ENCODE results near the gene AREL1.

- TF ChIP-seq CTCF (optimal IDR thresholded peaks at IDR 0.05 in 1 of 3, IDR thresholded peaks at IDR 0.05 in 1 of 3, conservative IDR thresholded peaks at IDR 0.05 in 1 of 3; ENCODE audit: extremely low read depth in 1 of 3, insufficient read depth in 2 of 3, low read length in 3 of 3) (no peak), EZH2 (IDR thresholded peaks at IDR 0.05; ENCODE audit: low read length) (no peak)
These were observed 20.3 kb upstream of the AREL1 start for GRCh38 chr14:74733221-74733620.

Data from keratinocyte (primary cell).